CD4-positive, alpha-beta T cell (primary cell): ENCODE data around the gene CEP170B. TPM values are rescaled to one million over a fixed set of nuclear protein-coding genes. Genes with fewer than 3 reads are reported as not detected.

Experiments
- ATAC-seq: fragments of 200-7000 bp; cut with Tn5 transposase; one replicate; pipeline ENCODE4 v1.10.0; 2022; ENCODE audit warnings: mild to moderate bottlenecking; ENCODE audit not compliant: poor library complexity
- CTCF ChIA-PET: fragments of 350-600 bp; sonication (Branson Sonifier 250); formaldehyde crosslinking; loops from one replicate; lab custom pipeline; 2021; ENCODE audit warnings: antibody characterized with exemption, inconsistent platforms; lab: Charles Lee
- POLR2A ChIA-PET: fragments of 350-600 bp; sonication (Branson Sonifier 250); formaldehyde crosslinking; loops from one replicate; lab custom pipeline; 2021; ENCODE audit warnings: antibody characterized with exemption, inconsistent platforms; lab: Charles Lee
- DNase-seq, 14 experiments: peaks; one replicate each; pipeline ENCODE4 v3.0.0-alpha.2; 2013 to 2020; ENCODE audit warnings: mixed read lengths in 2 of 14
- H3K27ac ChIP-seq, 2 donors: one replicate each; pipeline versions ENCODE4 v1.5.1 to v1.7.0; 2013; ENCODE audit warnings: low read length in 2 of 2, low read depth in 1 of 2, mild to moderate bottlenecking in 1 of 2
- H3K27me3 ChIP-seq, 2 experiments: 1 replicate in 1 of 2; 2 replicates in 1 of 2; pipeline versions ENCODE4 v1.6.1 to v1.7.0; 2013; ENCODE audit warnings: low read length in 2 of 2, control low read depth in 1 of 2, mild to moderate bottlenecking in 1 of 2, moderate library complexity in 1 of 2; ENCODE audit not compliant: insufficient read depth in 2 of 2, control insufficient read depth in 1 of 2
- H3K36me3 ChIP-seq: one replicate; pipeline ENCODE4 v1.6.1; 2013; ENCODE audit warnings: low read length, control low read depth; ENCODE audit not compliant: insufficient read depth
- H3K4me1 ChIP-seq: one replicate; pipeline ENCODE4 v1.6.1; 2013; ENCODE audit warnings: low read length, control low read depth; ENCODE audit not compliant: insufficient read depth
- H3K4me3 ChIP-seq: one replicate; pipeline ENCODE4 v1.5.1; 2013; ENCODE audit warnings: mild to moderate bottlenecking, low read length, moderate library complexity
- H3K9me3 ChIP-seq, 2 experiments: 1 replicate in 1 of 2; 2 replicates in 1 of 2; pipeline versions ENCODE4 v1.6.1 to v1.7.0; 2013; ENCODE audit warnings: low read length in 2 of 2, mild to moderate bottlenecking in 2 of 2, control low read depth in 1 of 2, moderate library complexity in 1 of 2; ENCODE audit not compliant: control insufficient read depth in 1 of 2, insufficient read depth in 1 of 2
- H3K27ac Mint-ChIP-seq: one replicate; pipeline ENCODE4 v1.8.0; 2020; ENCODE audit warnings: mixed read lengths
- H3K27me3 Mint-ChIP-seq: one replicate; pipeline ENCODE4 v1.8.0; 2021; ENCODE audit warnings: mixed read lengths
- H3K36me3 Mint-ChIP-seq: one replicate; pipeline ENCODE4 v1.8.0; 2021; ENCODE audit warnings: low read depth, mixed read lengths
- H3K4me1 Mint-ChIP-seq: one replicate; pipeline ENCODE4 v1.8.0; 2021; ENCODE audit warnings: low read depth, mixed read lengths
- H3K4me3 Mint-ChIP-seq: one replicate; pipeline ENCODE4 v1.8.0; 2020; ENCODE audit warnings: mild to moderate bottlenecking, mixed read lengths
- H3K9me3 Mint-ChIP-seq: one replicate; pipeline ENCODE4 v1.8.0; 2020; ENCODE audit warnings: mixed read lengths
- CTCF ChIP-seq: fragments of 200-600 bp; IDR thresholded peaks from one replicate; pipeline ENCODE4 v1.8.0; 2022; ENCODE audit warnings: antibody characterized with exemption, mild to moderate bottlenecking
- intact Hi-C, 2 experiments: fragments of 100-400 bp; cut with DNase I in 1 of 2; cut with micrococcal nuclease in 1 of 2; formaldehyde crosslinking; loops; one replicate each; pipeline versions ENCODE4 v1.15.1 to v1.9.0; 2023 to 2025; cut with DNase I, micrococcal nuclease
- total RNA-seq, 174 experiments: library from RNA in 2 of 174; stranded (reverse) in 2 of 174; gene quantifications; one replicate each; pipeline ENCODE4 v1.2.3 and lab custom pipeline; 2021 to 2026

CEP170B gene
- total RNA-seq, 2 experiments from 2014 or later: 4.4 to 4.7 TPM

DNA sequence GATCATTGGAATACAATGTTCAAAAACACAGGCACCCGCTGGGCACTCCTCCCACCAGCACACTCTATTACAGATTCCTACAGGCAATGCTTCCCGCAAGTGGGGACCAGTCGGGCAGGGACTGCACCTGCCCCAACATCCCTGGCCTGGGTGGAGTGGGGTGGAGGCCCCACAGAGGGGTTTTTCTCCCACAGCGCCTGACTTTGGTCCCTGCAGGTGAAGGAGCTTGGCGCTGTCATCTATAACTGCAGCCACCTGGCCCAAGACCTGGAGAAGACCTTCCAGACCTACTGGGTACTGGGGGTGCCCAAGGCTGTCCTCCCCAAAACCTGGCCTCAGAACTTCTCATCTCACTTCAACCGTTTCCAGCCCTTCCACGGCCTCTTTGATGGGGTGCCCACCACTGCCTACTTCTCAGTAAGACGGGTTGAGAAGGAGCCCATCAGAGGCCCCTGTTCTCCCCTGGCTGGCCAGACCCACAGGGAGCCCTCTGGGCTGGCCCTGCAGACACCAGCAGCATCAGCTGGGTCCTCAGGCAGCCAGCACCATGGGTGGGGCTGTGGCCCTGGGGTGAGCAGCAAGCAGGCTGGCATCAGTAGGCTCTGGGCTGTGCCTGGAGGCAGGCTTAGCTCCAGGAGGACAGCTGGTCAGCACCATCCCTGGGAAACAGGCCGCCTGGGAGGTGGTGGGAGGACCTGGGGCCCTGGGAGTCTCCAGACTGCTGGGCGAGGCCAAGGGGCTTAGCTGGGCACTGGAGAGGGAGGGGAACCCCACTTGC is 65.6 kb downstream of the CEP170B start:
- intact Hi-C loops: loop anchor here in 1 of 2 experiments (5.0 kb wide), 1 partner anchor 163 kb away; no protein-coding TSS in a partner anchor
- ChIA-PET CTCF (no interaction called here), POLR2A (no interaction called here)
- no peaks in the 10 kb centered on the region for H3K9me3 Mint-ChIP-seq
- no peak for TF ChIP-seq CTCF
- peak overlapping the region; percentile 42 for H3K4me3 Mint-ChIP-seq
- Histone ChIP-seq H3K27ac (no peak overlapping the region), H3K4me3 (no peak overlapping the region), H3K36me3 (no peaks in the 10 kb centered on the region), H3K9me3 (no peaks in the 10 kb centered on the region), H3K27me3 (peaks cover 0 to 7% of the 10 kb centered on the region in 2 experiments), H3K4me1 (peaks cover 16% of the 10 kb centered on the region)
- H3K36me3 Mint-ChIP-seq: no peaks in the 10 kb centered on the region
- DNase-seq (peak in 2 of 14 experiments; percentile 15 to 28), ATAC-seq (no peak)
- H3K27ac Mint-ChIP-seq: no peak overlapping the region
- peaks cover 5% of the 10 kb centered on the region for H3K4me1 Mint-ChIP-seq
- H3K27me3 Mint-ChIP-seq: peaks cover 10% of the 10 kb centered on the region

DNA sequence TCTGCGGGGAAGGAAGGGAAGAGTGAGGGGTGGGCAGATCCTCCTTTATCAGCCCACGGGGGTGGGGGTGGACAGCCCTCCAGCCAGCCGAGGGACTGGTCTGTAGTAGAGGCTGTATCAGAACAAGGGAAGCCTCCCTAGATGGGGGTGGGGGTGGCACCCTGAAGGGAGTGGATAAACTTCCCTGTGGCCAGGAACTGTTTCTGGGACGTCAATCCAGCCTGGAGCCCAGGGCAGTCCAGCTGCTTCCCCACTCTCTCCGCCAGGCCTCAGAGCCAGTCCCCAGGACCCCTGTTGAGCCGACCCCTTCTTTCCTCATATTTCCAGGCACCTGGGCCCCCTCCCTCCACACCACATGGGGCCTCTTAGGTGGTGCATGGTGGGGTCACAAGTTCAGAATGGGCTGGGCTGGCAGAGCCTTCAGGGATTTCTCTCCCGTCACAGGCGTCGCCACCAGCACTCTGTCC is 66.3 kb downstream of the CEP170B start:
- POLR2A ChIA-PET: no interaction called here
- no peaks in the 10 kb centered on the region for H3K36me3 ChIP-seq
- CTCF ChIA-PET: no interaction called here
- ATAC-seq (no peak), DNase-seq (peak in 2 of 14 experiments; percentile 15 to 32)
- peaks cover 0 to 7% of the 10 kb centered on the region in 2 experiments for H3K27me3 ChIP-seq
- intact Hi-C loops: loop anchor here in 1 of 2 experiments (5.0 kb wide), 1 partner anchor 164 kb away; no protein-coding TSS in a partner anchor
- H3K4me1 Mint-ChIP-seq: peaks cover 5% of the 10 kb centered on the region
- H3K27me3 Mint-ChIP-seq: peaks cover 10% of the 10 kb centered on the region
- no peak overlapping the region for H3K27ac ChIP-seq
- peak overlapping the region; percentile 30 for H3K4me3 Mint-ChIP-seq
- TF ChIP-seq CTCF: no peak
- H3K36me3 Mint-ChIP-seq: no peaks in the 10 kb centered on the region
- H3K9me3 Mint-ChIP-seq: no peaks in the 10 kb centered on the region
- H3K27ac Mint-ChIP-seq: no peak overlapping the region
- peaks cover 11% of the 10 kb centered on the region for H3K4me1 ChIP-seq
- no peak overlapping the region for H3K4me3 ChIP-seq
- H3K9me3 ChIP-seq: no peaks in the 10 kb centered on the region

GRCh38 chr14:104931771-104932675 is 67.0 kb downstream of the CEP170B start:
- peaks cover 10% of the 10 kb centered on the region for H3K27me3 Mint-ChIP-seq
- intact Hi-C loops: loop anchor here in 1 of 2 experiments (5.0 kb wide), 1 partner anchor 165 kb away; no protein-coding TSS in a partner anchor
- H3K27ac Mint-ChIP-seq: no peak overlapping the region
- no peak for TF ChIP-seq CTCF
- Histone ChIP-seq H3K4me3 (no peak overlapping the region), H3K27me3 (peaks cover 0 to 7% of the 10 kb centered on the region in 2 experiments), H3K9me3 (no peaks in the 10 kb centered on the region), H3K36me3 (no peaks in the 10 kb centered on the region), H3K27ac (no peak overlapping the region), H3K4me1 (peaks cover 10% of the 10 kb centered on the region)
- ATAC-seq (no peak), DNase-seq (peak in 2 of 14 experiments; percentile 29 to 37)
- peak overlapping the region; percentile 80 for H3K4me3 Mint-ChIP-seq
- H3K36me3 Mint-ChIP-seq: no peaks in the 10 kb centered on the region
- H3K4me1 Mint-ChIP-seq: peaks cover 5% of the 10 kb centered on the region
- H3K9me3 Mint-ChIP-seq: no peaks in the 10 kb centered on the region
- ChIA-PET CTCF (no interaction called here), POLR2A (no interaction called here)
